ENCODE data around the gene SALL3.

DNA sequence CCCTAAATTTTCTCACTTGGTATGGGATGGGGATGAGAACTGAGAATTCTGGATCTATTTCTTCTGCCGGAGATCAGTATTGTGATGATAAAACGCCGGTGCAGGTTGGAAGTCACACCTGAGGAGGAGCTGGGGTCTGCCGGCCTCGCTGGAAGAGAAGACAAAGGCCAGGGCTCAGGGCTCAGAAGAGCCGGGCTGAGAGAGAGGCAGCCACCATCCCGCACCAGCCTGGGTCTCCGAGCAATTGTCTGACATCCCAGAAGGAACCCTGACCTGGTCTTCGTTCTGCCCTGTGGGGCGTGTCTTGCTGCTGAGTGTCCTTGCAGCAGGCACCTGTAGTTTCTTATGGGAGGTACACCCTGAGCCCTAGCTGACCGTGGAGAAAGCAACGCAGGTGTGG is 31.4 kb upstream of the SALL3 start:
- TF ChIP-seq GATA3 (IDR thresholded peaks at IDR 0.05; ENCODE audit: low read depth, low read length) (no peak), GATA2 (IDR thresholded peaks at IDR 0.05; ENCODE audit: low read depth, low read length) (no peak)

All from SH-SY5Y (cell line).